IMR-90 (cell line): ENCODE data around the gene NEXMIF. TPM values are rescaled to one million over a fixed set of nuclear protein-coding genes. Genes with fewer than 3 reads are reported as not detected.

Source experiments
- ATAC-seq: fragments of 200-7000 bp; cut with Tn5 transposase; 2 replicates; pipeline ENCODE4 v1.9.1; 2020; ENCODE audit warnings: low read depth, mild to moderate bottlenecking, moderate library complexity
- BruUV-seq: library from RNA; stranded (reverse); fragments of 400-500 nt; replicated peaks from 2 replicates; lab custom pipeline; 2021; lab: Mats Ljungman, UMichigan
- CTCF ChIA-PET: fragments of 300-600 bp; formaldehyde crosslinking; extraction: SDS; loops from one replicate; lab custom pipeline; 2021; ENCODE audit warnings: antibody characterized with exemption; lab: Yijun Ruan, JAX
- POLR2A ChIA-PET: fragments of 300-600 bp; sonication (Branson Sonifier 250); formaldehyde crosslinking; loops from one replicate; lab custom pipeline; 2022; ENCODE audit warnings: antibody characterized with exemption; ENCODE audit not compliant: unreplicated experiment; lab: Charles Lee
- DNase-seq: peaks from one replicate; pipeline ENCODE4 v3.0.0; 2013
- H2AFZ ChIP-seq: replicated peaks from 2 replicates; pipeline ENCODE3; 2013; ENCODE audit warnings: low read length, mild to moderate bottlenecking; ENCODE audit not compliant: poor library complexity
- H2AK5ac ChIP-seq: 2 replicates; pipeline ENCODE4 v1.6.1; 2013; ENCODE audit warnings: low read depth, low read length, inconsistent platforms
- H2AK9ac ChIP-seq: replicated peaks from 2 replicates; pipeline ENCODE3; 2013; ENCODE audit warnings: mild to moderate bottlenecking, low read depth, low read length, moderate library complexity; ENCODE audit not compliant: poor library complexity
- H2BK120ac ChIP-seq: 2 replicates; pipeline ENCODE4 v1.6.1; 2013; ENCODE audit warnings: low read depth, low read length, inconsistent platforms
- H2BK15ac ChIP-seq: 3 replicates; pipeline ENCODE4 v1.6.1; 2013; ENCODE audit warnings: low read depth, low read length, inconsistent platforms
- H2BK20ac ChIP-seq: 2 replicates; pipeline ENCODE4 v1.6.1; 2013; ENCODE audit warnings: low read depth, mild to moderate bottlenecking, inconsistent platforms, low read length, moderate library complexity
- H2BK5ac ChIP-seq: 2 replicates; pipeline ENCODE4 v1.6.1; 2013; ENCODE audit warnings: mild to moderate bottlenecking, low read depth, low read length, inconsistent platforms; ENCODE audit not compliant: poor library complexity, severe bottlenecking
- H3K14ac ChIP-seq: replicated peaks from 2 replicates; pipeline ENCODE4 v1.6.1; 2013; ENCODE audit warnings: low read depth, low read length, inconsistent platforms
- H3K18ac ChIP-seq: 2 replicates; pipeline ENCODE4 v1.6.1; 2013; ENCODE audit warnings: low read depth, low read length, control low read depth
- H3K23ac ChIP-seq: 2 replicates; pipeline ENCODE4 v1.6.1; 2013; ENCODE audit warnings: low read depth, low read length, inconsistent platforms
- H3K27ac ChIP-seq: 2 replicates; pipeline ENCODE4 v1.5.1; 2013; ENCODE audit warnings: mild to moderate bottlenecking, control low read depth, low read length; ENCODE audit not compliant: insufficient read depth
- H3K27me3 ChIP-seq: 2 replicates; pipeline ENCODE4 v1.6.1; 2013; ENCODE audit warnings: low read length; ENCODE audit not compliant: control insufficient read depth, insufficient read depth
- H3K36me3 ChIP-seq: 2 replicates; pipeline ENCODE4 v1.6.1; 2013; ENCODE audit warnings: low read length, mixed read lengths; ENCODE audit not compliant: control insufficient read depth, insufficient read depth
- H3K4ac ChIP-seq: 2 replicates; pipeline ENCODE4 v1.6.1; 2013; ENCODE audit warnings: low read depth, low read length, inconsistent platforms
- H3K4me1 ChIP-seq: 2 replicates; pipeline ENCODE4 v1.6.1; 2013; ENCODE audit warnings: low read length, mixed read lengths; ENCODE audit not compliant: control insufficient read depth, insufficient read depth
- H3K4me2 ChIP-seq: 2 replicates; pipeline ENCODE4 v1.6.1; 2013; ENCODE audit warnings: low read depth, mild to moderate bottlenecking, control low read depth, low read length, moderate library complexity
- H3K4me3 ChIP-seq: 2 replicates; pipeline ENCODE4 v1.5.1; 2013; ENCODE audit warnings: low read depth, mild to moderate bottlenecking, control low read depth, low read length, moderate library complexity; ENCODE audit not compliant: insufficient read depth
- H3K56ac ChIP-seq: 2 replicates; pipeline ENCODE4 v1.6.1; 2013; ENCODE audit warnings: low read length, inconsistent platforms; ENCODE audit not compliant: insufficient read depth; ENCODE audit errors: extremely low read depth
- H3K79me1 ChIP-seq, 2 experiments: 2 replicates each; pipeline ENCODE4 v1.6.1; 2013; ENCODE audit warnings: low read length in 2 of 2, inconsistent platforms in 1 of 2, low read depth in 1 of 2
- H3K9ac ChIP-seq: 2 replicates; pipeline ENCODE4 v1.6.1; 2013; ENCODE audit warnings: low read depth, low read length, control low read depth
- H3K9me1 ChIP-seq: 2 replicates; pipeline ENCODE4 v1.6.1; 2013; ENCODE audit warnings: low read length, inconsistent platforms; ENCODE audit not compliant: insufficient read depth
- H3K9me3 ChIP-seq: 2 replicates; pipeline ENCODE4 v1.6.1; 2013; ENCODE audit warnings: low read length; ENCODE audit not compliant: control insufficient read depth, insufficient read depth
- H4K20me1 ChIP-seq: 2 replicates; pipeline ENCODE4 v1.6.1; 2013; ENCODE audit warnings: low read length, inconsistent platforms; ENCODE audit not compliant: insufficient read depth
- H4K5ac ChIP-seq: 2 replicates; pipeline ENCODE4 v1.6.1; 2013; ENCODE audit warnings: mild to moderate bottlenecking, low read depth, low read length, control low read depth
- H4K8ac ChIP-seq, 2 experiments: 2 replicates each; pipeline ENCODE4 v1.6.1; 2013; ENCODE audit warnings: low read depth in 2 of 2, low read length in 2 of 2, control low read depth in 1 of 2, inconsistent platforms in 1 of 2
- H4K91ac ChIP-seq: 2 replicates; pipeline ENCODE4 v1.6.1; 2013; ENCODE audit warnings: low read depth, low read length, inconsistent platforms; ENCODE audit not compliant: insufficient read depth
- BHLHE40 ChIP-seq: fragments of 150-350 bp; IDR thresholded peaks from 2 replicates; pipeline ENCODE4 v1.6.1; 2016; ENCODE audit warnings: mild to moderate bottlenecking, low read depth, low read length
- CEBPB ChIP-seq: IDR thresholded peaks from 2 replicates; pipeline ENCODE4 v1.6.1; 2012; ENCODE audit warnings: low read depth, low read length, improper control_type of control experiment
- CHD1 ChIP-seq: IDR thresholded peaks from 2 replicates; pipeline ENCODE4 v1.6.1; 2012; ENCODE audit warnings: low read depth, low read length, improper control_type of control experiment
- ELK1 ChIP-seq: fragments of 150-350 bp; IDR thresholded peaks from 2 replicates; pipeline ENCODE4 v1.6.1; 2016; ENCODE audit warnings: low read depth, mild to moderate bottlenecking, low read length, moderate library complexity, borderline replicate concordance
- FOS ChIP-seq: fragments of 150-350 bp; IDR thresholded peaks from 2 replicates; pipeline ENCODE4 v1.6.1; 2016; ENCODE audit warnings: low read depth, low read length
- MAFK ChIP-seq: IDR thresholded peaks from 2 replicates; pipeline ENCODE4 v1.6.1; 2012; ENCODE audit warnings: low read depth, low read length, improper control_type of control experiment
- MAZ ChIP-seq: IDR thresholded peaks from 2 replicates; pipeline ENCODE4 v1.6.1; 2012; ENCODE audit warnings: low read depth, mild to moderate bottlenecking, low read length, improper control_type of control experiment, moderate library complexity, borderline replicate concordance
- MXI1 ChIP-seq: IDR thresholded peaks from 2 replicates; pipeline ENCODE4 v1.6.1; 2012; ENCODE audit warnings: low read depth, mild to moderate bottlenecking, low read length, moderate library complexity, borderline replicate concordance
- NFE2L2 ChIP-seq: fragments of 150-350 bp; IDR thresholded peaks from 2 replicates; pipeline ENCODE4 v1.6.1; 2016; ENCODE audit warnings: low read depth, mild to moderate bottlenecking, low read length
- POLR2A ChIP-seq: IDR thresholded peaks from 2 replicates; pipeline ENCODE4 v1.6.1; 2012; ENCODE audit warnings: mild to moderate bottlenecking, low read depth, low read length
- RAD21 ChIP-seq: IDR thresholded peaks from 2 replicates; pipeline ENCODE4 v1.6.1; 2012; ENCODE audit warnings: low read length, improper control_type of control experiment
- RCOR1 ChIP-seq: IDR thresholded peaks from 2 replicates; pipeline ENCODE4 v1.6.1; 2012; ENCODE audit warnings: mild to moderate bottlenecking, low read length, improper control_type of control experiment; ENCODE audit not compliant: insufficient replicate concordance
- RFX5 ChIP-seq: IDR thresholded peaks from 2 replicates; pipeline ENCODE4 v1.8.0; 2012; ENCODE audit warnings: low read depth, mild to moderate bottlenecking, low read length, moderate library complexity
- SMC3 ChIP-seq: fragments of 150-350 bp; IDR thresholded peaks from 2 replicates; pipeline ENCODE4 v1.6.1; 2016; ENCODE audit warnings: low read depth, mild to moderate bottlenecking, antibody characterized with exemption, low read length, moderate library complexity
- WGBS, 2 experiments: methylation state at CpG; one replicate each; pipeline versions ENCODE4 v1.1.5 to v1.1.7; 2013; ENCODE audit warnings: missing lambda C conversion rate in 2 of 2; ENCODE audit not compliant: insufficient read length in 1 of 2; ENCODE audit errors: extremely low coverage in 2 of 2; 5-methylcytosine and 5-hydroxymethylcytosine counted together
- dilution Hi-C: fragments of 300-500 bp; cut with HindIII; formaldehyde crosslinking; loops from one replicate; pipeline ENCODE4 v1.14.3; 2018; ENCODE audit warnings: low sequenced_read_pairs; ENCODE audit not compliant: unreplicated experiment
- in situ Hi-C: fragments of 300-500 bp; cut with MboI; formaldehyde crosslinking; loops from 3 replicates; pipeline ENCODE4 v1.14.3; 2019; ENCODE audit warnings: low sequenced_read_pairs, inconsistent platforms, mixed read lengths
- intact Hi-C: fragments of 100-400 bp; cut with micrococcal nuclease; formaldehyde crosslinking; loops from 2 replicates; pipeline ENCODE4 v1.10.0; 2022
- polyA plus RNA-seq, 3 experiments: library from polyadenylated mRNA; depleted of rRNA; stranded (reverse); fragments of >200 nt; gene quantifications; 2 replicates each; pipeline ENCODE4 v1.2.3, GENCODE V29; 2012; ENCODE audit warnings: low replicate concordance in 1 of 3
- total RNA-seq: library from RNA; depleted of rRNA; stranded (reverse); fragments of >200 nt; gene quantifications from 2 replicates; pipeline ENCODE4 v1.2.3, GENCODE V29; 2012
- TF ChIP-seq, protein P1 (sequence below): fragments of 150-350 bp; IDR thresholded peaks from 2 replicates; pipeline ENCODE4 v1.6.1; 2017; ENCODE audit warnings: mild to moderate bottlenecking, antibody characterized with exemption, low read length, low read depth
- TF ChIP-seq, protein P2 (sequence below): conservative IDR thresholded peaks from 2 replicates; pipeline ENCODE4 v1.5.1; 2012; ENCODE audit warnings: mild to moderate bottlenecking, low read depth, low read length, improper control_type of control experiment

The NEXMIF gene
- total and polyA plus RNA-seq, 2 of the 4 experiments (the other 2 are of a cell fraction): not detected

DNA sequence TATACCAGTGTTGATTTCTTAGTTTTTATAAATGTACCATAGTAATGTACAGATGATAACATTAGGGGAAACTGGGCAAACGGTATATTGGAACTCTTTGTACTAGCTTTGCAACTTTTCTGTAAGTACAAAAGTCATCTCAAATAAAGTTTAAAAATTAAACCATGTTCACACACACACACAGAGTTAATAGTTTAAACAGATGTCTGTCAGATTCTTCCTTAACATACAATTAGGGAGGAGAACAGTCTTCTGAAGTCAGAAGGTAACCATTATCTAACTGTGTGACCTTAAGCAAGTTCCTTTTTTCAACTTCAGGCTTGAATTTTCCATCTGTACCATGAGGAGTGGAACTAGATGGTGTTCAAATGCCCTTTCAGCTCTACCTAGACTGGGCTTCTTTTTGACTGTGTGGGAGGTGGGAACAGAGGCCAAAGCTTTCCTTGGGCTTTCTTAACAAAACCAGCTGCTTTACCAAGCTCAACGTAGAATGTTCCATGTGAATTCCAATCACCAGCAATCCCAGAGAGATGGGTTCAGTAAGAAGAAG, 127.8 kb downstream of the NEXMIF start:
- no peak overlapping the region for H3K14ac ChIP-seq
- H3K4me1 ChIP-seq: no peaks in the 10 kb centered on the region
- in situ Hi-C loops: no loop called here
- H2BK15ac ChIP-seq: no peak overlapping the region
- no peak overlapping the region for H3K4ac ChIP-seq
- no peaks in the 10 kb centered on the region for H3K36me3 ChIP-seq
- no peak overlapping the region for H3K4me2 ChIP-seq
- no peak overlapping the region for H2AFZ ChIP-seq
- H3K79me1 ChIP-seq: no peaks in the 10 kb centered on the region
- no peak overlapping the region for H3K23ac ChIP-seq
- no peaks in the 10 kb centered on the region for H4K20me1 ChIP-seq
- H2BK5ac ChIP-seq: no peak overlapping the region
- ATAC-seq (no peak), DNase-seq (no peak)
- H4K5ac ChIP-seq: no peak overlapping the region
- no peak overlapping the region for H3K56ac ChIP-seq
- WGBS, 2 experiments: no CpG with 5 or more reads among the region's 2 CpGs
- no peak overlapping the region for H3K18ac ChIP-seq
- H2AK9ac ChIP-seq: no peak overlapping the region
- BruUV-seq: no TSS peak
- dilution Hi-C loops: no loop called here
- ChIA-PET POLR2A (no interaction called here), CTCF (no interaction called here)
- no peak overlapping the region for H4K8ac ChIP-seq
- H3K9me3 ChIP-seq: no peaks in the 10 kb centered on the region; the same call in 1 of the 2 replicates
- H2BK20ac ChIP-seq: no peak overlapping the region
- H3K4me3 ChIP-seq: no peak overlapping the region
- no peak overlapping the region for H4K91ac ChIP-seq
- intact Hi-C loops: no loop called here
- no peak overlapping the region for H3K27ac ChIP-seq
- no peak overlapping the region for H2BK120ac ChIP-seq
- no peaks in the 10 kb centered on the region; the same call in 1 of the 2 replicates for H3K27me3 ChIP-seq
- no peaks in the 10 kb centered on the region for H3K9me1 ChIP-seq
- TF ChIP-seq CEBPB: no peak
- TF ChIP-seq FOS: no peak
- TF ChIP-seq ELK1: no peak
- TF ChIP-seq SMC3: no peak
- TF ChIP-seq, protein P1, sequence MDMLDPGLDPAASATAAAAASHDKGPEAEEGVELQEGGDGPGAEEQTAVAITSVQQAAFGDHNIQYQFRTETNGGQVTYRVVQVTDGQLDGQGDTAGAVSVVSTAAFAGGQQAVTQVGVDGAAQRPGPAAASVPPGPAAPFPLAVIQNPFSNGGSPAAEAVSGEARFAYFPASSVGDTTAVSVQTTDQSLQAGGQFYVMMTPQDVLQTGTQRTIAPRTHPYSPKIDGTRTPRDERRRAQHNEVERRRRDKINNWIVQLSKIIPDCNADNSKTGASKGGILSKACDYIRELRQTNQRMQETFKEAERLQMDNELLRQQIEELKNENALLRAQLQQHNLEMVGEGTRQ: no peak
- TF ChIP-seq MAFK: no peak
- no peak for TF ChIP-seq BHLHE40
- no peak for TF ChIP-seq MAZ
- TF ChIP-seq POLR2A: no peak
- no peak for TF ChIP-seq MXI1
- TF ChIP-seq RFX5: no peak
- no peak for TF ChIP-seq CHD1
- no peak for TF ChIP-seq NFE2L2
- TF ChIP-seq, protein P2, sequence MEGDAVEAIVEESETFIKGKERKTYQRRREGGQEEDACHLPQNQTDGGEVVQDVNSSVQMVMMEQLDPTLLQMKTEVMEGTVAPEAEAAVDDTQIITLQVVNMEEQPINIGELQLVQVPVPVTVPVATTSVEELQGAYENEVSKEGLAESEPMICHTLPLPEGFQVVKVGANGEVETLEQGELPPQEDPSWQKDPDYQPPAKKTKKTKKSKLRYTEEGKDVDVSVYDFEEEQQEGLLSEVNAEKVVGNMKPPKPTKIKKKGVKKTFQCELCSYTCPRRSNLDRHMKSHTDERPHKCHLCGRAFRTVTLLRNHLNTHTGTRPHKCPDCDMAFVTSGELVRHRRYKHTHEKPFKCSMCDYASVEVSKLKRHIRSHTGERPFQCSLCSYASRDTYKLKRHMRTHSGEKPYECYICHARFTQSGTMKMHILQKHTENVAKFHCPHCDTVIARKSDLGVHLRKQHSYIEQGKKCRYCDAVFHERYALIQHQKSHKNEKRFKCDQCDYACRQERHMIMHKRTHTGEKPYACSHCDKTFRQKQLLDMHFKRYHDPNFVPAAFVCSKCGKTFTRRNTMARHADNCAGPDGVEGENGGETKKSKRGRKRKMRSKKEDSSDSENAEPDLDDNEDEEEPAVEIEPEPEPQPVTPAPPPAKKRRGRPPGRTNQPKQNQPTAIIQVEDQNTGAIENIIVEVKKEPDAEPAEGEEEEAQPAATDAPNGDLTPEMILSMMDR: no peak
- TF ChIP-seq RCOR1: no peak
- TF ChIP-seq RAD21: no peak
- H3K9ac ChIP-seq: no peak overlapping the region
- no peak overlapping the region for H2AK5ac ChIP-seq
